GM10248 (cell line): ENCODE data around the gene TMEM213.
"Not testable (repeated sequence)": the region's sequence is repeated elsewhere in the genome, so short reads cannot be mapped to it uniquely, and the experiment has no call there.

ENCODE experiments used
- CTCF ChIA-PET: fragments of 300-600 bp; sonication (Branson Sonifier 250); formaldehyde crosslinking; extraction: SDS; loops from one replicate; lab custom pipeline; 2021; ENCODE audit warnings: antibody characterized with exemption; lab: Yijun Ruan, JAX
- POLR2A ChIA-PET: fragments of 350-650 bp; sonication (Branson Sonifier 250); formaldehyde crosslinking; extraction: SDS; loops from one replicate; lab custom pipeline; 2020; ENCODE audit warnings: antibody characterized with exemption; lab: Yijun Ruan, JAX
- DNase-seq: peaks from one replicate; pipeline ENCODE4 v3.0.0; 2012; ENCODE audit errors: extremely low spot score
- TF ChIP-seq, protein P1 (sequence below): IDR thresholded peaks from 2 replicates; pipeline ENCODE4 v1.5.1; 2012; ENCODE audit warnings: mild to moderate bottlenecking, low read depth; ENCODE audit errors: extremely low read depth, missing control alignments, control extremely low read depth

The TMEM213 gene

DNA sequence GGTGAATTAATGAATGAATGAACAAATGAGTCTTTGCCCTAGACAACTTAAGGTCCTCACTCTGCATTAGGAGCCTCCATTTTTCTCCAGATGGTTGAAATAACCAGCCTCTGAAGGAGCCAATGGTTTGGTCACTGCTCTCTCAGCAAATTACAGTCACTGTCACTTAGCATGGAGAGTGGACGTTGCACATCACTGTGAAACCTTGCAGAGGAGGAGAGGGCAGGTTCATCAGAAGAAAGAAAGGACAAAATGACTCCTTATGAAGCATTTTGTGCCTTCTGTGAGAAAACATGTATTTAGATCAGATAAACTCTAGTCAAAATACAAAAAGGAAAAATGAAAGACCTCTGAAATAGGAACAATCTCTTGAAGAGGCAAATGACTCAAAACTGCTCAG is 6.8 kb downstream of the TMEM213 start:
- TF ChIP-seq, protein P1, sequence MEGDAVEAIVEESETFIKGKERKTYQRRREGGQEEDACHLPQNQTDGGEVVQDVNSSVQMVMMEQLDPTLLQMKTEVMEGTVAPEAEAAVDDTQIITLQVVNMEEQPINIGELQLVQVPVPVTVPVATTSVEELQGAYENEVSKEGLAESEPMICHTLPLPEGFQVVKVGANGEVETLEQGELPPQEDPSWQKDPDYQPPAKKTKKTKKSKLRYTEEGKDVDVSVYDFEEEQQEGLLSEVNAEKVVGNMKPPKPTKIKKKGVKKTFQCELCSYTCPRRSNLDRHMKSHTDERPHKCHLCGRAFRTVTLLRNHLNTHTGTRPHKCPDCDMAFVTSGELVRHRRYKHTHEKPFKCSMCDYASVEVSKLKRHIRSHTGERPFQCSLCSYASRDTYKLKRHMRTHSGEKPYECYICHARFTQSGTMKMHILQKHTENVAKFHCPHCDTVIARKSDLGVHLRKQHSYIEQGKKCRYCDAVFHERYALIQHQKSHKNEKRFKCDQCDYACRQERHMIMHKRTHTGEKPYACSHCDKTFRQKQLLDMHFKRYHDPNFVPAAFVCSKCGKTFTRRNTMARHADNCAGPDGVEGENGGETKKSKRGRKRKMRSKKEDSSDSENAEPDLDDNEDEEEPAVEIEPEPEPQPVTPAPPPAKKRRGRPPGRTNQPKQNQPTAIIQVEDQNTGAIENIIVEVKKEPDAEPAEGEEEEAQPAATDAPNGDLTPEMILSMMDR: no peak

GRCh38 chr7:138809346-138809745 is 11.6 kb downstream of the TMEM213 start:
- POLR2A ChIA-PET: no interaction called here
- CTCF ChIA-PET: no interaction called here
- TF ChIP-seq, protein P1: no peak
- no peak for DNase-seq

More for the DNA sequence above, 6.8 kb downstream of the TMEM213 start:
- ChIA-PET CTCF (no interaction called here), POLR2A (no interaction called here)
- no peak for DNase-seq

DNA sequence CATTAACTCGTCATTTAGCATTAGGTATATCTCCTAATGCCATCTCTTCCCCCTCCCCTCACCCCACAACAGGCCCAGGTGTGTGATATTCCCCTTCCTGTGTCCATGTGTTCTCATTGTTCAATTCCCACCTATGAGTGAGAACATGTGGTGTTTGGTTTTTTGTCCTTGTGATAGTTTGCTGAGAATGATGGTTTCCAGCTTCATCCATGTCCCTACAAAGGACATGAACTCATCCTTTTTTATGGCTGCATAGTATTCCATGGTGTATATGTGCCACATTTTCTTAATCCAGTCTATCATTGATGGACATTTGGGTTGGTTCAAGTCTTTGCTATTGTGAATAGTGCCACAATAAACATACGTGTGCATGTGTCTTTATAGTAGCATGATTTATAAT is 13.5 kb downstream of the TMEM213 start:
- CTCF ChIA-PET, DNase-seq, POLR2A ChIA-PET: not testable (repeated sequence)

DNA sequence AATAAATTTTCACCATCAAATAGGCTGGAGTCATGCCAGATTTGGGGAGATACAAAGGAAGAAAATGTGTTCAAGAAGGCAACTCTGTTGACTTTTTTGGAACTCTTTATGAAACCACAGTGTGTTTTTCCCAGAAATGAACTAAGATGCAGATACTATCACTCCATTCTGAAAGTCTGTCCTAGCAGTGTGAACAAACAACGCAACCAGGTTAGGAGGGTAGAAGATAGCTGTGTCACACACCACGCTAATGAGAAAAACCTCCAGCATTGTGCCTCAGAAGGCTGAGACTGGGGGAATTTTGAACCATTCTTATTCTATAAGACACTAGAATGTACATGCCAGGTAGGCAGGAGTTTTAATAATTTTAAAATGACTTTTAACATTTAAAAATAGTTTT is 16.2 kb downstream of the TMEM213 start:
- ChIA-PET CTCF (interaction anchor here (1.2 to 1.5 kb wide), 2 partner anchors 29 to 38 kb away, joined by 3 read pairs; no protein-coding TSS in a partner anchor), POLR2A (no interaction called here)
- TF ChIP-seq, protein P1: no peak
- no peak for DNase-seq

DNA sequence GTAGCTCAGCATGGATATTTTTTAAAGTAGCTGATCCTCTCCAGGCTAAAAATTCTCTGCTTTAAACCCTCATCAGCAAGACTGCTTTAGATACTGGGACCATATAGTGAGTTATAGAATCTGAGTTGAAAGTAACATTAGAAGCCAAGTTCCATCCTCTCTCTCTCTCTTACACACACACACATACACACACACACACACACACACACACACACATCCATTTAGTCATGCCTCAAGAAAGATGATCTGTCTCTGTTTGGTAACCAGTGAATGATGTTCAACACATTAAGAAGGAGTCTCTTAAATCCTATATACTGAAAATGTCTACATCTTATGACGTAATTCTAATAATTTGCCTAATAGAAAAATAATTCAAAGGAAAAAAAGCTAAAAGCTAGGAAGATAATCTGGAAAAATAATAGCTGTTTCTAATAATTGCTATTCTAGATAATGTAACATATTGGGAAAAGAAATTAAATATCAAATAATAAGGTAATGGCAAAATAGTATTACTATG is 17.1 kb downstream of the TMEM213 start:
- TF ChIP-seq, protein P1: no peak
- ChIA-PET CTCF (interaction anchor here (1.2 to 1.8 kb wide), 3 partner anchors 14 to 37 kb away, joined by 3 to 4 read pairs (median 3); no protein-coding TSS in a partner anchor), POLR2A (no interaction called here)
- DNase-seq: no peak

GRCh38 chr7:138816650-138817049 is 18.9 kb downstream of the TMEM213 start:
- TF ChIP-seq, protein P1: no peak
- DNase-seq: no peak
- CTCF ChIA-PET: interaction anchor here (1.3 kb wide), 1 partner anchor 70 kb away, joined by 3 read pairs; no protein-coding TSS in a partner anchor
- POLR2A ChIA-PET: no interaction called here

GRCh38 chr7:138819625-138820024 is 21.8 kb downstream of the TMEM213 start:
- POLR2A ChIA-PET: no interaction called here
- TF ChIP-seq, protein P1: no peak
- CTCF ChIA-PET: no interaction called here
- no peak for DNase-seq
